Measurements from ENCODE around the gene TP53RK. TPM values are rescaled to one million over a fixed set of nuclear protein-coding genes. Genes with fewer than 3 reads are reported as not detected.

The TP53RK gene
- total and polyA plus RNA-seq, 2 of the 13 experiments (the other 11 are each of a cell fraction or from before 2014, with no cell fraction given): 12.9 to 25.5 TPM

DNA sequence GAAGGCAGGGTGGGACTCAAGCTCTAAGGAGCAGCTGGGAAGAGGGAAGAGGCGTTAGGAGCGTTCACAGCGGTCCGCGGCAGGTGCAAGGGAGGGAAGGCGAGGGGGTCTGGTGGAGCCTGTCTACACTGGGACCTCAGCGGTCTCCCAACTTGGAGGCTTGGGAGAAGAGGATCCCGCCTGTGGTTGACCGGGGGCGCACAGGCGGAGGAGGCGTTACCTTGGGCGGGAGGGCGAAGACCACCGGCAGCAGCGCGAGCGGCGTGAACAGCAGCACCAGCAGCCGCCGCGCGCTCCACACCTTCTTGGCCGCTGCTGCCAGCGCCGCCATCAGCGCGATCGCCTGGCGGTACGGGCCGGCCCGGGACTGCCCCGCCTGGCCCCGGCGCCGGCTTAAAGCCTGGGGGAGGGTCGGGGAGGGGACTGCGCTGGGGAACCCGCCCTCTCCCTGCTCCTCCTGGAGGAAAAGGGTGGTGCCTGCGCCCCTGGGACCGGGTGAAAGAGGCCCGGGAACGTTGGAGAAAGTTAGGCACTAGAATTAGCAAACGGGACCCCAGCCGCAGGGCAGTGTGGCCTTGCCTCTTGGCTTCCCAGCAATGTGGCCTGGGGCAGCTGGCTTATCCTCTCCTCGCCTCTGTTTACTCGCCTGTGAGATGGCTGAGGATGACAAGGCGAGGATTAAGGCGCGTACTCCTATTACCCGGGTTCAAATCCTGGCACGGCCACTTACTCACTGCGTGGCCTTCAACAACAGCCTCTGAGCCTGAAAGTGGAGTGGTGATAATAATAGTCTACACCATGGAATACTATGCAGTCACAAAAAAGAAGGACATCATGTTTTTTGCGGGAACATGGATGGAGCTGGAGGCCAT, 37.9 kb downstream of the TP53RK start, which contains the start of gene SLC13A3 (continued):
- TF ChIP-seq ZHX2 (IDR thresholded peaks at IDR 0.05; ENCODE audit: low read depth) (peak; percentile 20; the same call in 1 of the 2 replicates), ZHX2 (CRISPR knock-in tag; IDR thresholded peaks at IDR 0.05; ENCODE audit: borderline replicate concordance) (peak; percentile 55; the same call in 1 of the 2 replicates), ZFYVE20 (CRISPR knock-in tag; IDR thresholded peaks at IDR 0.05; ENCODE audit: borderline replicate concordance, low read depth) (peak; percentile 70; the same call in 1 of the 2 replicates), THAP9 (CRISPR knock-in tag; IDR thresholded peaks at IDR 0.05; ENCODE audit: borderline replicate concordance) (peak; percentile 68), PTBP1 (IDR thresholded peaks at IDR 0.05; ENCODE audit: low read depth, low read length, poor library complexity, severe bottlenecking) (peak; percentile 13), ZNF101 (CRISPR knock-in tag; IDR thresholded peaks at IDR 0.05; ENCODE audit: borderline replicate concordance, low read depth) (no peak; the same call in 1 of the 2 replicates), MXD4 (CRISPR knock-in tag; IDR thresholded peaks at IDR 0.05) (peak; percentile 84; the same call in 1 of the 2 replicates), ZBTB40 (IDR thresholded peaks at IDR 0.05) (no peak), ZBTB40 (CRISPR knock-in tag; IDR thresholded peaks at IDR 0.05) (peak; percentile 62; the same call in 1 of the 2 replicates)

All from HepG2 (cell line).